HFF-Myc (cell line): Measurements from ENCODE around the gene RIOK1.
A peak's percentile ranks its signal among the peaks of the same experiment; 100 is the strongest.

Experiments
- DNase-seq: peaks from one replicate; pipeline ENCODE4 v3.0.0-alpha.2; 2011; ENCODE audit warnings: low read depth; ENCODE audit errors: extremely low read depth
- H3K4me3 ChIP-seq: replicated peaks from 2 replicates; pipeline ENCODE4 v1.5.1; 2011; ENCODE audit warnings: low read depth, mild to moderate bottlenecking, control low read depth, low read length
- TF ChIP-seq, protein P1 (sequence below): IDR thresholded peaks from 2 replicates; pipeline ENCODE4 v1.5.1; 2012; ENCODE audit warnings: mild to moderate bottlenecking, low read depth, low read length, control low read depth; ENCODE audit errors: missing control alignments

The RIOK1 gene

GRCh38 chr6:7367408-7367807 is 22.2 kb upstream of the RIOK1 start:
- no peak overlapping the region for H3K4me3 ChIP-seq
- no peak for DNase-seq
- TF ChIP-seq, protein P1, sequence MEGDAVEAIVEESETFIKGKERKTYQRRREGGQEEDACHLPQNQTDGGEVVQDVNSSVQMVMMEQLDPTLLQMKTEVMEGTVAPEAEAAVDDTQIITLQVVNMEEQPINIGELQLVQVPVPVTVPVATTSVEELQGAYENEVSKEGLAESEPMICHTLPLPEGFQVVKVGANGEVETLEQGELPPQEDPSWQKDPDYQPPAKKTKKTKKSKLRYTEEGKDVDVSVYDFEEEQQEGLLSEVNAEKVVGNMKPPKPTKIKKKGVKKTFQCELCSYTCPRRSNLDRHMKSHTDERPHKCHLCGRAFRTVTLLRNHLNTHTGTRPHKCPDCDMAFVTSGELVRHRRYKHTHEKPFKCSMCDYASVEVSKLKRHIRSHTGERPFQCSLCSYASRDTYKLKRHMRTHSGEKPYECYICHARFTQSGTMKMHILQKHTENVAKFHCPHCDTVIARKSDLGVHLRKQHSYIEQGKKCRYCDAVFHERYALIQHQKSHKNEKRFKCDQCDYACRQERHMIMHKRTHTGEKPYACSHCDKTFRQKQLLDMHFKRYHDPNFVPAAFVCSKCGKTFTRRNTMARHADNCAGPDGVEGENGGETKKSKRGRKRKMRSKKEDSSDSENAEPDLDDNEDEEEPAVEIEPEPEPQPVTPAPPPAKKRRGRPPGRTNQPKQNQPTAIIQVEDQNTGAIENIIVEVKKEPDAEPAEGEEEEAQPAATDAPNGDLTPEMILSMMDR = no peak

- no peak for DNase-seq
- TF ChIP-seq, protein P1 = no peak
- no peak overlapping the region for H3K4me3 ChIP-seq
Measured at GRCh38 chr6:7373739-7374138, 15.9 kb upstream of the RIOK1 start.

DNA sequence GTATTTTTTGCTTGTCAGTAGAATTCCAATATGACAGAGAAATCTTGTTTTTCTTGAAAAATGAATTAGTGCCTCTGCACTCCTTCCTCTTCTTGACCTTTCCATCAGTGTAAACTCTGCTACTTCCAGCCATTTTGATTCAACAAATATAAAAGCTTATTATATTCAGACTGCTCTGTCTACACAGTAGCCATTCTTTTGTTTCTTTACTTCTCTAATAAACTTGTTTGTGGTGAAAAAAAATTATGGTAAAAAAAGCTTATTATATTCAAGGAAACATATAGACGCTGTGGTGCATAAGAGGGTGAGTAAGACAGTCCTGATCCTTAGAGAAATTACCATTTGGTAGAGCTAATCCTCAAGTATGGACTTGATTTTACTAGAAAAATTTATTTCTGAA is 11.6 kb upstream of the RIOK1 start:
- no peak overlapping the region for H3K4me3 ChIP-seq
- TF ChIP-seq, protein P1 = no peak
- no peak for DNase-seq

DNA sequence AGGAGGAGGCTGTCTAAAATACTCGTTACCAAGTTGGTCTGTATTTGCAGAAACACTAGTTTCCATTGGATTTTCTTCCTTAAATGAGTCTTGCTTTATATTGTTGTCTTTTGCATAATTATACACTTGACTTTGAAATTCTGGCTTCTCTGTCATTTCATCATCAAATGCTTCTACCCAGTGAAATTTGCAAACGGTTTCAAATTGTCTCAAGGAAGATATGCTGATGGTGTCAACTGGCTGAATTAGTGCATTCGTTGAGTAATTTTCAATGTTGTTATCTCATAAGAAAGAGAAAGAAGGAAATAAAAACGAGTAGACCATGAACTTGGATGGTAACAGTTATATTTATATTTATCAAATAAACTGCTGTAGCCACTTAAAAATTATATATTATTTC is 10.9 kb upstream of the RIOK1 start:
- TF ChIP-seq, protein P1 = no peak
- no peak overlapping the region for H3K4me3 ChIP-seq
- no peak for DNase-seq

DNA sequence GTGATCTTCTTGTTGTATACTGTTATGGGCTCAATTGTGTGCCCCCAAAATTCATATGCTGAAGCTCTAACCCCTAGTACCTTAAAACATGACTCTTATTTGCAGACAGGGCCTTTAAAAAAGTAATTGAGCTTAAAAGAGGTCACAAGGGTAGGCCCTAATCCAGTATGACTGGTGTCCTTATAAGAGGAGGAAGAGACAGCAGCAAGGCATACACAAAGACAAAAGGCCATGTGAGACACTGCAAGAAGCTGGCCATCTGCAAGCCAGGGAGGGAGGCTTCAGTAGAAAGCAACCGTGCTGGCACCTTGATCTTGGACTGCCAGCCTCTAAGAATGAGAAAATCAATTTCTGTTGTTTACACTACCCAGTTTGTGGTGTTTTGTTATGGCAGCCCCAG is 8.5 kb upstream of the RIOK1 start:
- no peak overlapping the region for H3K4me3 ChIP-seq
- DNase-seq = no peak
- TF ChIP-seq, protein P1 = no peak

- TF ChIP-seq, protein P1 = no peak
- peak overlapping the region; percentile 90 for H3K4me3 ChIP-seq
- no peak for DNase-seq
Measured at GRCh38 chr6:7389162-7389450, 502 bp upstream of the RIOK1 start.

GRCh38 chr6:7390226-7390878 is 744 bp downstream of the RIOK1 start:
- H3K4me3 ChIP-seq = peak overlapping the region; percentile 90
- TF ChIP-seq, protein P1 = no peak
- no peak for DNase-seq
